ENCODE data around the gene OLFM2.

- TF ChIP-seq POLR2A (IDR thresholded peaks at IDR 0.05) (no peak), CTCF (IDR thresholded peaks at IDR 0.05) (no peak)
These were observed 30.1 kb upstream of the OLFM2 start for GRCh38 chr19:9966448-9966847.

All from suprapubic skin (tissue), 3 donors.